ENCODE data around the gene NUP93.

DNA sequence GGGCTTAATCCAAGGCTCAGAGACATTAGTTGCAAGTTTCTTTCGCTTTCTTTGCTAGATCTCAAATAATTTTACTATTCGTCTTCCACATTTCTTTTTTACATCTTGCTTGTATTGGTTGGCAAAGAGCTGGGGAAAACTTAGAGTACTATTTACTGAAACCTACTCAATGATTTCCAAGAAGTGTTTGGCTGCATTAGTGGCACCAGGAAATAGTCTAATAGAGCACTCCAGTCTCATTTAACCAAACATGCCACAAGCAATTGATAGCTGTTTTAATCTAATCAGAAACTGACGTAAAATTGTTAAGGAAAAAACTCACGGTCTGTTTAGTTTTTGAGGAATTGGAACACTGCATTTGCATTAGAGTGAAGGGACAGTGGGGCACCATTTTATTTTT is 29.0 kb downstream of the NUP93 start:
- TF ChIP-seq, protein P1, sequence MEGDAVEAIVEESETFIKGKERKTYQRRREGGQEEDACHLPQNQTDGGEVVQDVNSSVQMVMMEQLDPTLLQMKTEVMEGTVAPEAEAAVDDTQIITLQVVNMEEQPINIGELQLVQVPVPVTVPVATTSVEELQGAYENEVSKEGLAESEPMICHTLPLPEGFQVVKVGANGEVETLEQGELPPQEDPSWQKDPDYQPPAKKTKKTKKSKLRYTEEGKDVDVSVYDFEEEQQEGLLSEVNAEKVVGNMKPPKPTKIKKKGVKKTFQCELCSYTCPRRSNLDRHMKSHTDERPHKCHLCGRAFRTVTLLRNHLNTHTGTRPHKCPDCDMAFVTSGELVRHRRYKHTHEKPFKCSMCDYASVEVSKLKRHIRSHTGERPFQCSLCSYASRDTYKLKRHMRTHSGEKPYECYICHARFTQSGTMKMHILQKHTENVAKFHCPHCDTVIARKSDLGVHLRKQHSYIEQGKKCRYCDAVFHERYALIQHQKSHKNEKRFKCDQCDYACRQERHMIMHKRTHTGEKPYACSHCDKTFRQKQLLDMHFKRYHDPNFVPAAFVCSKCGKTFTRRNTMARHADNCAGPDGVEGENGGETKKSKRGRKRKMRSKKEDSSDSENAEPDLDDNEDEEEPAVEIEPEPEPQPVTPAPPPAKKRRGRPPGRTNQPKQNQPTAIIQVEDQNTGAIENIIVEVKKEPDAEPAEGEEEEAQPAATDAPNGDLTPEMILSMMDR (conservative IDR thresholded peaks at IDR 0.05; ENCODE audit: low read length) = no peak
- TF ChIP-seq EZH2phosphoT487 (IDR thresholded peaks at IDR 0.05; ENCODE audit: borderline replicate concordance) = no peak

Measured in Loucy (cell line).